Cortex of kidney (tissue), 1 donor: ENCODE measurements around the gene POLE4.

Experiments used
- DNase-seq: peaks from one replicate; lab custom pipeline; 2025; lab: John Stamatoyannopoulos, UW

POLE4 gene

GRCh38 chr2:74991977-74992376 lies 33.5 kb downstream of the POLE4 start:
- DNase-seq: no peak

GRCh38 chr2:74999468-74999867 lies 41.0 kb downstream of the POLE4 start:
- DNase-seq: no peak

GRCh38 chr2:75002007-75002406 lies 43.6 kb downstream of the POLE4 start:
- DNase-seq: no peak

GRCh38 chr2:75003276-75003675 lies 44.8 kb downstream of the POLE4 start:
- DNase-seq: no peak

GRCh38 chr2:75003773-75004172 lies 45.3 kb downstream of the POLE4 start:
- DNase-seq: no peak

- no peak for DNase-seq
Measured at GRCh38 chr2:75006041-75006440, 47.6 kb downstream of the POLE4 start.

GRCh38 chr2:75007061-75007460 lies 48.6 kb downstream of the POLE4 start:
- no peak for DNase-seq

- no peak for DNase-seq
Measured at GRCh38 chr2:75007819-75008218, 49.4 kb downstream of the POLE4 start.

GRCh38 chr2:75010571-75010970 lies 52.1 kb downstream of the POLE4 start:
- no peak for DNase-seq

GRCh38 chr2:75012080-75012479 lies 53.6 kb downstream of the POLE4 start:
- no peak for DNase-seq

- DNase-seq: no peak
Measured at GRCh38 chr2:75018162-75018561, 59.7 kb downstream of the POLE4 start.
